ENCODE data around the gene DDAH1. TPM values are rescaled to one million over a fixed set of nuclear protein-coding genes. Genes with fewer than 3 reads are reported as not detected.

The DDAH1 gene
- total RNA-seq, 1 experiment from 2014 or later, result 87.9 TPM

DNA sequence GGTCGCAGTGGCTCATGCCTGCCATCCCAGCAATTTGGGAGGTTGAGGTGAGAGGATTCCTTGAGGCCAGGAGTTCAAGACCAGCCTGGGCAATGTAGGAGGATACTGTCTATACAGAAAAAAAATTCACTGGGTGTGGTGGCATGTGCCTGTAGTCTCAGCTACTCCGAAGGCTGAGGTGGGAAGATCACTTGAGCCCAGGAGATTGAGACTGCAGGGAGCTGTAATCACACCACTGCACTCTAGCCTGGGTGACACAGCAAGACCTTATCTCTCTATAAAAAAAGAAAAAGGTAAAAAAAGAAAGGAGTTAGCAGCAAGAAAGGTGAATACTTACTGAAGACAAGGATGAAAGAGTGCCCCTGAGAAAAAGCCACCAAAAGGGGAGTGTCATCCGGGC is 164.8 kb downstream of the DDAH1 start:
- Histone ChIP-seq H3K4me3 (ENCODE audit: low read depth, low read length) (no peak overlapping the region), H3K36me3 (ENCODE audit: control insufficient read depth, insufficient read depth, low read length) (no peaks in the 10 kb centered on the region), H3K27me3 (replicated peaks; ENCODE audit: control insufficient read depth, insufficient read depth, low read length) (no peaks in the 10 kb centered on the region), H3K4me1 (peaks cover 13% of the 10 kb centered on the region), H3K9me3 (no peaks in the 10 kb centered on the region)
- intact Hi-C loops (cut with micrococcal nuclease; ENCODE audit: unreplicated experiment), result no loop called here
- no TSS peak for BruUV-seq (replicated peaks)
- Mint-ChIP-seq H3K36me3 (ENCODE audit: insufficient read depth, unreplicated experiment) (peaks cover 4% of the 10 kb centered on the region), H3K4me3 (ENCODE audit: unreplicated experiment) (no peak overlapping the region), H3K9me3 (ENCODE audit: unreplicated experiment) (no peaks in the 10 kb centered on the region), H3K27me3 (ENCODE audit: insufficient read depth, unreplicated experiment) (no peaks in the 10 kb centered on the region), H3K27ac (ENCODE audit: unreplicated experiment) (no peak overlapping the region), H3K4me1 (ENCODE audit: low read depth, unreplicated experiment) (peaks cover 19% of the 10 kb centered on the region)
- POLR2A ChIA-PET, result interaction anchor here (0.6 kb wide), 1 partner anchor 44 kb away, joined by 3 read pairs; no protein-coding TSS in a partner anchor
- CTCF ChIA-PET, result no interaction called here
- TF ChIP-seq, protein P1, sequence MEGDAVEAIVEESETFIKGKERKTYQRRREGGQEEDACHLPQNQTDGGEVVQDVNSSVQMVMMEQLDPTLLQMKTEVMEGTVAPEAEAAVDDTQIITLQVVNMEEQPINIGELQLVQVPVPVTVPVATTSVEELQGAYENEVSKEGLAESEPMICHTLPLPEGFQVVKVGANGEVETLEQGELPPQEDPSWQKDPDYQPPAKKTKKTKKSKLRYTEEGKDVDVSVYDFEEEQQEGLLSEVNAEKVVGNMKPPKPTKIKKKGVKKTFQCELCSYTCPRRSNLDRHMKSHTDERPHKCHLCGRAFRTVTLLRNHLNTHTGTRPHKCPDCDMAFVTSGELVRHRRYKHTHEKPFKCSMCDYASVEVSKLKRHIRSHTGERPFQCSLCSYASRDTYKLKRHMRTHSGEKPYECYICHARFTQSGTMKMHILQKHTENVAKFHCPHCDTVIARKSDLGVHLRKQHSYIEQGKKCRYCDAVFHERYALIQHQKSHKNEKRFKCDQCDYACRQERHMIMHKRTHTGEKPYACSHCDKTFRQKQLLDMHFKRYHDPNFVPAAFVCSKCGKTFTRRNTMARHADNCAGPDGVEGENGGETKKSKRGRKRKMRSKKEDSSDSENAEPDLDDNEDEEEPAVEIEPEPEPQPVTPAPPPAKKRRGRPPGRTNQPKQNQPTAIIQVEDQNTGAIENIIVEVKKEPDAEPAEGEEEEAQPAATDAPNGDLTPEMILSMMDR (IDR thresholded peaks at IDR 0.05; ENCODE audit: insufficient read depth in 1 of 2, low read depth in 1 of 2, low read length in 1 of 2, severe bottlenecking in 1 of 2, unreplicated experiment in 1 of 2), result no peak
- DNase-seq, result no peak

DNA sequence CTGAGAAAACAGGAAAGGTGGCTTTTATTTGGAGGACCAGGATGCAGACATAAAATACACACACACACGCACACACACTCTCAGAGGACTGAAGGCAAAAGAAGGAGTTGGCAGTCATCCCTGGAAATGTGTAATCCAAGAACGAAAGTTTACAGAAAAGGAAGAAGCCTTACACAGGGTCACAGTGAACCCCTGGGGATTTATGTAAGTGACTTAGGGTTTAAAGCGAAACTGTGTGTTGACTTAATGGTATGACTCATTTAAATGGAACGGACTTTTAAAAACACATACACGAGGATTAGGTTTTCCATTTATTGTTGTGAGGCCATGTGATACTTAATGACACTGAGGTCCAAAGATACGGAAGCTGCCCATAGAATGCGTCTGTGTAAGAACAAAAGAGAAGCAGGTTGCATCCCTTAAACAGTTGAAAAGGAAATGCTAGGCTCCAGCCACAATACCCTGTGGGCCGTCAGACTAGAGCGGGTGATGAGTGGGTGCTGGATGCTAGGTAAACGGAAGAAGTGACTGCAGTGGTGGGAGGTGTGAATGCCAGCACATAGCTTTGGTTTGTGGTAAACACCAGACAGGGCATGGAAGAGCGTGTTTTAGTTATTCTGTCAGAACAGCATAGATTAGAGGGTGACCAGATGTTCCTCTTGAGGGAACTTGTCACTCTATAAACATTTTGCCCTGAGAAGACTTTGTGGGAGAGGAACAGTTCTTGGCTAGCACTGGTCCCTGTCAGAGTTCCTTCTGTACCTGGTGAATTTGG is 166.9 kb downstream of the DDAH1 start:
- Mint-ChIP-seq H3K9me3 (ENCODE audit: unreplicated experiment) (no peaks in the 10 kb centered on the region), H3K36me3 (ENCODE audit: insufficient read depth, unreplicated experiment) (peaks cover 4% of the 10 kb centered on the region), H3K4me3 (ENCODE audit: unreplicated experiment) (peak overlapping the region; percentile 47), H3K27ac (ENCODE audit: unreplicated experiment) (peak overlapping the region; percentile 50), H3K4me1 (ENCODE audit: low read depth, unreplicated experiment) (peaks cover 19% of the 10 kb centered on the region), H3K27me3 (ENCODE audit: insufficient read depth, unreplicated experiment) (no peaks in the 10 kb centered on the region)
- POLR2A ChIA-PET, result no interaction called here
- no TSS peak for BruUV-seq (replicated peaks)
- H3K4me3 ChIP-seq (ENCODE audit: low read depth, low read length), result no peak overlapping the region
- CTCF ChIA-PET, result no interaction called here
- peaks cover 13% of the 10 kb centered on the region for H3K4me1 ChIP-seq
- H3K9me3 ChIP-seq, result no peaks in the 10 kb centered on the region
- DNase-seq, result no peak
- H3K36me3 ChIP-seq (ENCODE audit: control insufficient read depth, insufficient read depth, low read length), result no peaks in the 10 kb centered on the region
- H3K27me3 ChIP-seq (replicated peaks; ENCODE audit: control insufficient read depth, insufficient read depth, low read length), result no peaks in the 10 kb centered on the region
- TF ChIP-seq, protein P1 (IDR thresholded peaks at IDR 0.05; ENCODE audit: insufficient read depth in 1 of 2, low read depth in 1 of 2, low read length in 1 of 2, severe bottlenecking in 1 of 2, unreplicated experiment in 1 of 2), result no peak
- intact Hi-C loops (cut with micrococcal nuclease; ENCODE audit: unreplicated experiment), result loop anchor here (2.0 kb wide), 1 partner anchor 21 kb away; the partner anchor contains the start of gene BCL10

DNA sequence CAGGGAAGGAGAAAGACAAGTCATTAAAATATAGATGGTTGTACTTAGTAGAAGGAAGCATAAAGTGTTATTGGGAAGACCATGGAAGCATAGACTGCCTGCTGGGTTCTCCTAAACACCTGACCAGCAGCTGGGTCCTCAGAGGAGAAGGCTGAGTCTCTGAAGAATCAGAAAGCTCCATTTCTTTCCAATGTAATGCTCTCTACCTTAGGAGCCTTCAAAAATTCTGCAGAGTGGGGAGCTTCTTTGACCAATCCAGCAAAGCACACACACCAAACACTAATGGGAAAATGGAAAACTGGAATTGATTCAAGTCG is 167.5 kb downstream of the DDAH1 start:
- peaks cover 13% of the 10 kb centered on the region for H3K4me1 ChIP-seq
- TF ChIP-seq, protein P1 (IDR thresholded peaks at IDR 0.05; ENCODE audit: insufficient read depth in 1 of 2, low read depth in 1 of 2, low read length in 1 of 2, severe bottlenecking in 1 of 2, unreplicated experiment in 1 of 2), result no peak
- H3K27me3 ChIP-seq (replicated peaks; ENCODE audit: control insufficient read depth, insufficient read depth, low read length), result no peaks in the 10 kb centered on the region
- intact Hi-C loops (cut with micrococcal nuclease; ENCODE audit: unreplicated experiment), result no loop called here
- Mint-ChIP-seq H3K27ac (ENCODE audit: unreplicated experiment) (peak overlapping the region; percentile 50), H3K27me3 (ENCODE audit: insufficient read depth, unreplicated experiment) (no peaks in the 10 kb centered on the region), H3K36me3 (ENCODE audit: insufficient read depth, unreplicated experiment) (peaks cover 4% of the 10 kb centered on the region), H3K4me1 (ENCODE audit: low read depth, unreplicated experiment) (peaks cover 19% of the 10 kb centered on the region), H3K4me3 (ENCODE audit: unreplicated experiment) (peak overlapping the region; percentile 47), H3K9me3 (ENCODE audit: unreplicated experiment) (no peaks in the 10 kb centered on the region)
- H3K4me3 ChIP-seq (ENCODE audit: low read depth, low read length), result no peak overlapping the region
- H3K36me3 ChIP-seq (ENCODE audit: control insufficient read depth, insufficient read depth, low read length), result no peaks in the 10 kb centered on the region
- no peaks in the 10 kb centered on the region for H3K9me3 ChIP-seq
- ChIA-PET POLR2A (no interaction called here), CTCF (no interaction called here)
- DNase-seq, result no peak
- no TSS peak for BruUV-seq (replicated peaks)

Measured in Caco-2 (cell line).